NCI-H1694 treated with DMSO at 0.1 percent for 48 hours (cell line): ENCODE results near the gene CST9.
A peak's percentile ranks its signal among the peaks of the same experiment; 100 is the strongest.
"Not testable (repeated sequence)": the region's sequence is repeated elsewhere in the genome, so short reads cannot be mapped to it uniquely, and the experiment has no call there.

Experiments
- DNase-seq: peaks from one replicate; lab custom pipeline; 2025; lab: John Stamatoyannopoulos, UW

The CST9 gene

GRCh38 chr20:23623666-23624323, 18.1 kb upstream of the CST9 start:
- DNase-seq = no peak

- DNase-seq = no peak
Measured at GRCh38 chr20:23622839-23623343, 17.2 kb upstream of the CST9 start.

GRCh38 chr20:23622401-23622800, 16.7 kb upstream of the CST9 start:
- DNase-seq = not testable (repeated sequence)

GRCh38 chr20:23620670-23621386, 15.1 kb upstream of the CST9 start:
- not testable (repeated sequence) for DNase-seq

GRCh38 chr20:23614163-23614562, 8.4 kb upstream of the CST9 start:
- no peak for DNase-seq

GRCh38 chr20:23613676-23614075, 8.0 kb upstream of the CST9 start:
- no peak for DNase-seq

- DNase-seq = no peak
Measured at GRCh38 chr20:23612396-23612795, 6.7 kb upstream of the CST9 start.

- no peak for DNase-seq
Measured at GRCh38 chr20:23609486-23610109, 3.9 kb upstream of the CST9 start.

- no peak for DNase-seq
Measured at GRCh38 chr20:23608251-23608846, 2.6 kb upstream of the CST9 start.

- no peak for DNase-seq
Measured at GRCh38 chr20:23607497-23608245, 2.0 kb upstream of the CST9 start.

GRCh38 chr20:23606652-23607049, 934 bp upstream of the CST9 start:
- peak; percentile 3 for DNase-seq

GRCh38 chr20:23604306-23604705, 1.4 kb downstream of the CST9 start:
- no peak for DNase-seq

- DNase-seq = no peak
Measured at GRCh38 chr20:23603321-23603720, 2.4 kb downstream of the CST9 start.

- no peak for DNase-seq
Measured at GRCh38 chr20:23602699-23603098, 3.0 kb downstream of the CST9 start.

GRCh38 chr20:23602241-23602640, 3.5 kb downstream of the CST9 start:
- DNase-seq = no peak

GRCh38 chr20:23601715-23602114, 4.0 kb downstream of the CST9 start:
- no peak for DNase-seq

GRCh38 chr20:23598481-23598880, 7.2 kb downstream of the CST9 start:
- DNase-seq = no peak

- no peak for DNase-seq
Measured at GRCh38 chr20:23596579-23597250, 9.0 kb downstream of the CST9 start.

GRCh38 chr20:23595941-23596340, 9.8 kb downstream of the CST9 start:
- no peak for DNase-seq

- DNase-seq = no peak
Measured at GRCh38 chr20:23588434-23589403, 17.0 kb downstream of the CST9 start.
